AG09309 (cell line): ENCODE data around the gene NEK4.

Experiments
- DNase-seq: peaks from one replicate; pipeline ENCODE4 v3.0.0-alpha.2; 2010; ENCODE audit warnings: low read depth
- H3K4me3 ChIP-seq: 2 replicates; pipeline ENCODE4 v1.5.1; 2011; ENCODE audit warnings: mild to moderate bottlenecking, low read depth, low read length, moderate library complexity; ENCODE audit not compliant: control insufficient read depth
- CTCF ChIP-seq: IDR thresholded peaks from 2 replicates; pipeline ENCODE4 v1.5.1; 2011; ENCODE audit warnings: mild to moderate bottlenecking, low read depth, low read length, inconsistent platforms; ENCODE audit not compliant: insufficient read depth, control insufficient read depth; ENCODE audit errors: missing control alignments

Gene NEK4

DNA sequence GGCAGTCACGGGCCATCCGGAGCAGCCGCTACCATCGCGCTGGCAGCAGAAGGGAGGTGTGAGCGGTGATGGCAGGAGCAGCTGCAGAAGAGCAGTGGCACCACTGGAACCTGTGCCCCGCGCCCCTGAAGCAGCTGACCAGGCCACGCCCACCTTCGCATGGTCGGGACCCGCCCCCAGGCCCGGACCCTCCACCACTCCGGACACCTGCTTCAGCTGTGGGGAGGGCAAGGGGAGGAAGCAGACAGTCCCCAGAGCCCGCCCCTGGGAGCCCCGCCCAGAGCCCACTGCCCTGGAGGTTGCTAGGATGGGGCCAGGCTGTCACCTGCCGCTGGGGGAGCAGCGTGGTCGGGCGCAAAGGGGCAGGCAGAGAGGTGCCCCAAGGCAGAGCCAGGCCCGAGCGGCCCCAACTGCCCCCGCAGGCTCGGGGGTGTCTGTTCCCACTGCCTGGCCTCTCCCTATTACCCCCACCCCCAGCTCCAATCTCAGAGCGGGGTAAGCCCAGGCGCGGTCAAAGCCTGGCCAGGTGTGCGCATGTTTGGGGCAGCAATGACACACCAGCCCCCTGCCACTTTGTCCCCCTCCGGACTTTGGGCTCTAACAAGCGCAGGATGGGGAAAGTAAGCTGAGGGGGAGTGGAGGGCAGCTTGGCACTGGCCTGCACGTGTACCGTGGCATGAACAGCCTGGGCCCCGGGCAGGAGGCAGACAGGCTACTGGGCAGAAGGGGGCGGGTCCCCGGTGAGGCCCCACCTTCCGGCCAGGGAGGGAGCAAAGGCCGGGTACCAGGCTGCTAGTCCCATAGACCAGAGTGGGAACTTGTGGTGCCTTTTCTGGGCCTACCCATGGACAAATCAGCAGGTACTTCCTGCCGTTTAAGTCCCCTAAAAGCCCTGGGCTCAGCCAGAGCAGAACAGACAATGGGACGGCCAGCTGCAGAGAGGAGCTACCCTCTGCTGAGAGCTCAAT, 56.1 kb downstream of the NEK4 start:
- TF ChIP-seq CTCF: no peak
- DNase-seq: no peak
- no peak overlapping the region for H3K4me3 ChIP-seq

- no peak for DNase-seq
- TF ChIP-seq CTCF: no peak
- no peak overlapping the region for H3K4me3 ChIP-seq
Observed at GRCh38 chr3:52712291-52713212, 58.2 kb downstream of the NEK4 start.

GRCh38 chr3:52710512-52710911, 60.2 kb downstream of the NEK4 start:
- no peak for DNase-seq
- no peak for TF ChIP-seq CTCF
- H3K4me3 ChIP-seq: no peak overlapping the region

DNA sequence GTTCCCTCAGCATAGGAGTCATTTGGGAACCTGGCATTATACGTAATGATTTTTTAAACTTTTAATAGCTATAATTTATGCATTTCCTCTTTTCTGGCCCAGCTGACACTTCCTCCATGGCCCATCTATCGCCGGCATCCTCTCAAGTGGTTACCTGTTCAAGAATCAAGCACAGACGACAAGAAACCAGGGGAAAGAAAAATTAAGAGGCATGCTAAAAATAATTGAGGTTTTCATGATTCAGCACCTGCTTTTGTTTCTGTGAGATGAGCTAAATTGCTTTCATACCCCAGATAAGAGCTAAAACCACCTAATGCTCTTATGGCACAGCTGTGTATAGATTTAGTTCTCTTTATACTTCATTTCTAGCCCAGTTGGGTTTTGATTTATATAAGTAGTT, 63.2 kb downstream of the NEK4 start:
- no peak overlapping the region for H3K4me3 ChIP-seq
- DNase-seq: no peak
- no peak for TF ChIP-seq CTCF

- TF ChIP-seq CTCF: no peak
- no peak for DNase-seq
- H3K4me3 ChIP-seq: peak within 1 kb of the TSS; percentile 92
Observed at GRCh38 chr3:52705688-52706686, 64.8 kb downstream of the NEK4 start, which contains the start of the genes GLT8D1 and SPCS1. TSS of gene GLT8D1 (minus strand) at chr3:52705791. CDS start at chr3:52700460, 5,331 bp downstream. TSS of gene SPCS1 (plus strand) at chr3:52706106. CDS start at chr3:52706247, 141 bp downstream.
